UCSD-AML1 (cell line): ENCODE results near the gene CACNA2D1.
"Not testable (repeated sequence)": the region's sequence is repeated elsewhere in the genome, so short reads cannot be mapped to it uniquely, and the experiment has no call there.

Source experiments
- DNase-seq: peaks from one replicate; lab custom pipeline; 2025; ENCODE audit not compliant: unreplicated experiment; lab: John Stamatoyannopoulos, UW

Gene CACNA2D1

DNA sequence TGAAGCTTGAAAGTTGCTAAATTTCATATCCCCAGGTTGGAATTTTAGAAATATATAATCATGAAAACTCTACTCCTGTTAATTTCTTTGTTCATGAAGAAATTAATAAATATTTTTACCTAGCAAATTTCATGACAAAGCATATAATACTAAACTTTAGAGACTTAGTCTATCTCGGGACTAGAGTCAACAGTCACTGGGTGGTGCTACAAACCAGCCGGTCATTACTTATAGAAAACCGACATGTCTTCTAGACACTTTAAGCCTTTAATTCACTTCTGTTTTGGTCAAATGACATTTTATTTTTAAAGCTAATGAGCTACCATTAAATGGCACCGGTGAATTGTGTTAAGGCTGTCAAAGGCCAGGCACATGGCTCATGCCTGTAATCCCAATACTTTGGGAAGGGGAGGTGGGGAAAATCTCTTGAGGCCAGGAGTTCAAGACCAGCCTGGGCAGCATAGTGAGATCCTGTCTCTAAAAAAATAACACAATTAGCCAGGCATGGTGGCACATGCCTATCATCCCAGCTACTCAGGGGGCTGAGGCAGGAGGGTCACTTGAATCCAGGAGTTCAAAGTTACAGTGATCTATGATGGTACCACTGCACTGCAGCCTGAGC, 270.1 kb downstream of the CACNA2D1 start:
- no peak for DNase-seq

GRCh38 chr7:82172881-82173280, 270.7 kb downstream of the CACNA2D1 start:
- no peak for DNase-seq

- no peak for DNase-seq
These were observed 271.6 kb downstream of the CACNA2D1 start for GRCh38 chr7:82172017-82172416.

DNA sequence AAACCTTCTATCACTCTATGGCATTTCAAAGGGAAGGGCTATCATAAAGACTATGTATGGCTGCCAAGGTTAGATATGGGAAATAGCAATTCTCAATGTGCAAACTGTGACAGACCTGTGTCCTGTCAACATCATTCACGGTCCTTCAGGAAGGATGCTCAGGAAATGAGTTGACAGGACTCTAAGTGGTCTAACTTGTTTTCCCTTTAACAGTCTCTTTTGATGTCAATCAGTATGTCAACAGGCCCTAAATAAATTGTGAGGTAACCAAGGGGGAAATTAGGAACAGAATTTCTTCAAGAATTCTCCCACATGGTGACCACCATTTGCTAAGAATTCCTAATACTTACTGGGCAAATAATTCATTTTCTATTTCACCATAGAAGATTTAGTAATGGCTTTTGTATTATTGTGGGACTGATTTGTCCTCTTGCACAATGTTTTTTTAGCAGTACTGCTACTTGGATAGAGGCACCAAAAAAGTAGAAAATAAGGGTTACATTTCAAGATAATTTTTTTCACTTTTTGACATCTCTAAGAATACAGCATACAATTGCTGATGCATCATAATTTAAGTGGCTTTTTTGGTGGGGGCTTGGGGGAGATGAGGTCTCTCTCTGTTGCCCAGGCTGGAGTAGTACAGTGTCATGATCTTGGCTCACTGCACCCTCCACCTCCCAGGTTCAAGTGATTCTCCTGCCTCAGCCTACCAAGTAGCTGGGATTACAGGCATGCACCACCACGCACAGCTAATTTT, 275.8 kb downstream of the CACNA2D1 start:
- no peak for DNase-seq

GRCh38 chr7:82166260-82167015, 277.1 kb downstream of the CACNA2D1 start:
- no peak for DNase-seq

DNA sequence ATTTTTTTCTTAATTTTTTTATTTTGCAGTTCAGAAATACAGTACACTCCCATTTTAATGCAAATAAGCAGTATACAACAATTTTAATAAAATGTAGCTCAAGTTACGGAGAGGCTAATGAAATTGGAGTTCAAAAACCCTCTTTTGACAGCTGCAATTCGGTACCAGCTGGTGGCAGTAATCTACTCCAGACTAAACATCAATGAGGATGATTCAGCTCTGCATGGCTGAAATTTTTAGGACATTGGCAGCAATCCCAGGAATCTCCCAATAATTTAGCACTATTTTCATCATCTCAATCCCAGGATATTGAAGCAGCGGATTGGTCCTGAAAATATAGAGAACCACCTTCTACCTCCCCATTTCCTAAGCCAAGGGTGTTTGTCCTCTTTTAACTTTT, 278.8 kb downstream of the CACNA2D1 start:
- no peak for DNase-seq

DNA sequence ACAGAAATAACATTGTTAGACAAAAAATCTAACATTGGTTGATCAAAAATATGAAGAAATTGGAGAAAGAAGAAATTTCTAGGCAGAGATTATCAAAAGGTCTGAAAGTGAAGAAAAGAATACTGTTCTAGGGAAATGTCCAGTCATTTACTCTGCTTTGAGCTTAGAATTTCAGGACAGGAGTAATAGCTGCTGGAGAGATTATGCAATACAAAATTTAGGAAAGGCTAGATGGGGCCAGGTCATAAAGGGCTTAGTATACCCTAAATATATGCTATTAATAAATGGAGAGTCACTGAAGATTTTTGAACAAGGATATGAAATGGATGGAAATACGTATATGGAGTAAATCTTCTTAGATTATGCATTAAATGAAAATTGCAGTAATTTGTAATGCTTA, 279.2 kb downstream of the CACNA2D1 start:
- no peak for DNase-seq

GRCh38 chr7:82163586-82163985, 280.0 kb downstream of the CACNA2D1 start:
- no peak for DNase-seq

- DNase-seq: no peak
These were observed 281.3 kb downstream of the CACNA2D1 start for GRCh38 chr7:82162289-82162688.

- DNase-seq: no peak
These were observed 285.2 kb downstream of the CACNA2D1 start for GRCh38 chr7:82158327-82158726.

GRCh38 chr7:82156893-82157292, 286.7 kb downstream of the CACNA2D1 start:
- DNase-seq: no peak

DNA sequence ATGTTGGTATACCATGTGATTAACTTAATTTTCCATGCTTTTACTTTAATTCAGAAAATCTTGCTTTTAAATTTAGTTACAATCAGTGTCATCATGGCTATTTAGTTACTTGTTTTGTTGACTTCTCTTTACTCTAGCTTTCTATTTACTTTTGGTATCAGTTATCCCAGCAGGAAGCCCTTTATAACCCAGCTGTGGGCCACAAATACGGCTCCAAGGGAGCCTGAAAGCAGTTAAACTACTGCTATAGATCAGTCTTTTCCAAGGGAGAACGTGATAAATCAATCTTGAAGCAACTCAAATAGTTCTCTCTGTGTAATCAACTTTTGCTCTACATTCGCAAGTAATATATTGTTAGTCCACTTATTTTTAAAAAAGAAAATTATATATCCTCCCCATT, 287.4 kb downstream of the CACNA2D1 start:
- no peak for DNase-seq

- DNase-seq: no peak
These were observed 288.8 kb downstream of the CACNA2D1 start for GRCh38 chr7:82154728-82155127.

- DNase-seq: no peak
These were observed 289.8 kb downstream of the CACNA2D1 start for GRCh38 chr7:82153776-82154175.

DNA sequence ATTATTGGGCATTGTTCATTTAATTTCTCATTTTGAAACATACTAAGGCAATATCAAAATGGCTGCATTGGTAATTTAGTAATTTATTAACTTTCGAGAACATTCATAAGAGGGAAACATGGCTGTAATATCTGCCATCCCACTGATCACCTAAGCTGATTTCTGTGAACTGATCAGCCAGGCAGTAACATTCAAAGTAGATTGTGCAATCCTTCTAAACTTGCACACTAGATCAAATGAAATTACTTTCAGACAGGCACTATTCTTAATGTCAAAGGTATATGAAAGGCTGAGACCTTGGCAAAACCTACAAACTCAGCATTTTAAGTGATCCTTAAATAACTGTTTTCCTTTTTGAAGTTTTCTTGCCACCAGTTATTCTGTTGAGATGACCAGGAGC, 290.7 kb downstream of the CACNA2D1 start:
- DNase-seq: no peak

- DNase-seq: no peak
These were observed 297.1 kb downstream of the CACNA2D1 start for GRCh38 chr7:82146491-82146890.

- no peak for DNase-seq
These were observed 301.2 kb downstream of the CACNA2D1 start for GRCh38 chr7:82142263-82142864.

DNA sequence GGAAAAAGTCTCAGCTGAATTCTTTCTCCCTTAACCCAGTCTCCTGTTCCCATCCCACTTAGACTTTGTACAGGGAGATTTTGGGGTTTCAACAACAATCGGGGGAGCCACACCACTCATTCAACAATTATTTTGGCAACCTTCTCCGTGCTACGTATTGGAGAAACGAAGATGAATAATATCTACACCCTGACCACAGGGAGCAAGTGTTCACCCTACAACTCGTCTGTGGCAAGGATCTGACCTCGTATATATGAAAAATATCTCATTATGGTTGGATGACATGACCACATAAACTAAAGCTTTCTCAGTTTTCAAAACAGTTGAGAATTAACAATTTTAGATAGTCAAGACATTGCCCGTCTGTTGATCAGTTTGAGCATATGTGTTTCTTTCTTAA, 302.1 kb downstream of the CACNA2D1 start:
- DNase-seq: no peak

DNA sequence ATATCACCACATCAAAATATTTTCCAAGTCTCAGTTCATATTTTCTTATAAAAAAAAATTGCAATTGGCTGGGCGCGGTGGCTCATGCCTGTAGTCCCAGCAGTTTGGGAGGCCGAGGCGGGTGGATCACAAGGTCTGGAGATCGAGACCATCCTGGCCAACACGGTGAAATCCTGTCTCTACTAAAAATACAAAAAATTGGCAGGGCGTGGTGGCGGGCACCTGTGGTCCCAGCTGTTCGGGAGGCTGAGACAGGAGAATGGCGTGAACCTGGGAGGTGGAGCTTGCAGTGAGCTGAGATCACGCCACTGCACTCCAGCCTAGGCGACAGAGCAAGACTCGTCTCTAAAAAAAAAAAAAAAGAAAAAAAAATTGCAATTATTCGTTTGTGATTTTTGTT, 303.0 kb downstream of the CACNA2D1 start:
- not testable (repeated sequence) for DNase-seq

- no peak for DNase-seq
These were observed 312.4 kb downstream of the CACNA2D1 start for GRCh38 chr7:82131215-82131614.

- DNase-seq: no peak
These were observed 314.5 kb downstream of the CACNA2D1 start for GRCh38 chr7:82129091-82129490.

DNA sequence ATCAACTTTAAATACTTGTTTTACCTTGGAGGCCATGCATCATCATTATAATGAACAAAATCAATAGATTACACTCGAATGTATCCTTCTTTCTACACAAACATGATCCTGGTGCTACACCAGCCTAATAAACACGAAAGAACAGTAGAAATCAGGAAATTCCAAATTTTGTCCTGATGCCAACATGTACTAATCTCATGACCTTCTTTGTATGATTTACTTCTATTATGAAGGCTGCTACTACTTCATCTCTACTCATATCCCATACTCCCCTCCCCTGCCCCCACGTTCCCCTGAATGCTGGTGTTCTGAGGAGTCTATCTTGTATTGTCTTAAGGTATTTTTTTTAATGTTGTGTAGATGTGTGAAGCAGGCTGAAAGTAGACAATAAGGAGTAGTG, 315.0 kb downstream of the CACNA2D1 start:
- DNase-seq: no peak
